HG03196 (cell line): Measurements from ENCODE around the gene ARL15.

Experiments
- ATAC-seq: cut with Tn5 transposase; IDR thresholded peaks from one replicate; pipeline ENCODE4 v1.9.1; 2021; ENCODE audit not compliant: unreplicated experiment

The ARL15 gene

DNA sequence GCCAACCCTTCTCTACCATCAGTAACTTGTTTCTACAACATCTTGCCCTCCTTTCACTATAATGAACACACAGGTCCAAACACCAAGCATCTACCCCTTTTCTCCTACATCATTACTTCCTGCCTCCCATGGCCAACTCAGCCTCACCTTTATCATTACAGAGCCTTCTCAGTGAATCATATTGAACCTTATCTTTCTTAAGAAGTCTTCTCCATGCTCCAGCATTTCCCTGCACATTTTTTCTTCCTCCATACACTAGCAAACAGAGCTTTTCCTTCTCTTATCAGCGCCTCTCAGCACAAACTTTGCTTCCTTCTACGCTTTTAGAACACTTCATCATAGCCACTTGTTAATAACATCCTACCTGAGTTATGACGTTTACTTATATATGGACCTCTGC is 148.2 kb downstream of the ARL15 start:
- ATAC-seq = no peak

GRCh38 chr5:54160329-54160728 is 150.0 kb downstream of the ARL15 start:
- no peak for ATAC-seq

- ATAC-seq = no peak
These were observed 150.5 kb downstream of the ARL15 start for GRCh38 chr5:54159893-54160195.

- peak; percentile 80 for ATAC-seq
These were observed 151.1 kb downstream of the ARL15 start for GRCh38 chr5:54159153-54159892.

- no peak for ATAC-seq
These were observed 153.8 kb downstream of the ARL15 start for GRCh38 chr5:54156577-54156976.

DNA sequence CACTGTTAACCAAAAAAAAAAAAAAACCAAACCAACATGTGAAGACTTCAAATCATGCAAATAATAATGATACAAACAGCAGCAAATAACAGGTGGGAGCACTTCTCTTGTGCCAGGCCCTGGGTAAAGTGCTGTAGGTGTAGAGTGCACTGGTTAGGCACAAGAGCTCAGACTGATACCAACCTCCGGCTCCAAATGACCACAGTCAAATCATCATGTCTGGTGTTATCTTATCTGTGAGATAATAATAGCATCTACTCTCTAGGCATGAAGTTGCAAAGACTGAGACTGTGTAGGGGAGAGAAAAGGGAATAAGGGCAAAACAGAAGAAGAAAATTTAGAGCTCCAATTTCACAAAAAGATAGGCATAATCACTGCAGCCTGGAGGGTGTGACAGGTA is 159.5 kb downstream of the ARL15 start:
- ATAC-seq = no peak

- ATAC-seq = no peak
These were observed 161.5 kb downstream of the ARL15 start for GRCh38 chr5:54148858-54149257.

- ATAC-seq = no peak
These were observed 162.1 kb downstream of the ARL15 start for GRCh38 chr5:54148067-54148845.

DNA sequence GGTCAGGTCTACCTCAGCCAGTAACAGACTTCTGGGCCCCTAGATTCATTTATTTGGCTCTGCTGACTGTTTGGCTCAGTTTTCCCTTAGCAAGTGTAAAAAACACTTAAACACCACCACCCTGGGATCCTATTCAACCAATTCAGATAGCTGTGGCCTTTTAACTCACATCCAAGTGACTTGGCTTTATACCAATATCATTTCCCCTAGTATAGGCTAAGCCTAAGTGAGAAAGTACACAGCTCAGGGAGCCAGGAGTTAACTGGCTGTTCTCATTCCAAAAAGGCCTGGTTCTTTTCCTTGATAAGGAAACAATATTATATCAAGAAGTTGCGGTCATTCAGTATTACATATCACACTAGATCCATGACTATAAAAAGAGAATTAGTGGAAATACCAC is 163.5 kb downstream of the ARL15 start:
- ATAC-seq = no peak

GRCh38 chr5:54146390-54146789 is 164.0 kb downstream of the ARL15 start:
- no peak for ATAC-seq

- no peak for ATAC-seq
These were observed 170.0 kb downstream of the ARL15 start for GRCh38 chr5:54140247-54140840.

DNA sequence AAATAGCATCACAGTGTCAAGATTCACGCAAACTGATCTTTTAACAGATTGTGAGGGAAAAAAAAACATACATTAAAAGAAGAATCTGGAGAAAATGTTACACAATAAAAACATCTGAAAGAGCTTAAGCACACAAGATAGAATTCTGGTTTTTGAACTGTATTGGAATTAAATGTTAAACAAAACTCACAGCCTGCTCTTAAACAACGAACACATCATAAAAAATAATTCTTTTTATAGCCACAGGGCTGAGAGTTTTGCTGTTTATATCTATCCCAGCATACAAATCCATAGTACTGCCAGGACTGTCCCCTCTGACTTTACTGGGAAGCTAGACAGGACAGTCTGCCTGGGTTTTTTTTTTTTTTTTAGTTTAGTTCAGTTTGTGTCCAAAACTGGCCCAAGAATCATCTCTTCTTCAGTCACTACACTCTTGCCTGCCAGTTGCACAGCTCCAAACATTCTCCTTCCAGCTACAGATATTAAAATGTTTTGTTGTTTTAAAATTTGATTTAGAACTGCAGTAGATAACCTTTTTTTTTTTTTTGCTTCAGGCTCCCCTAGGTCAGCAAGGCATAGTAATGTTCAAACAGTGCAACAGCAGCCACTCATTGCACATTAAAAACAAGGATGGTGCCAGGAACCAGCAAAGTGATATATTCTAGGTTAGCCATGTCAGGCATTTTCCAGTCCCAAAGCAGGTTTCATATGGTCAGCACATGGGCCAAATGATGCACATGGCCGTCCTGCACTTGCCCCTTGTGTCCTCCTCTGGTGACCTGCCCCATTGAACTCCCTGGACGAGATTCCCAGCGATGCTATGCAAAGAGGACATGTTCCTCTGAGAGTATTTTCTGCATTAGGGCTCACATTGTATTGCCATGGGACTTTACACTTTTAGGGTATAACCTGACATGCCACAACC is 173.6 kb downstream of the ARL15 start:
- no peak for ATAC-seq

DNA sequence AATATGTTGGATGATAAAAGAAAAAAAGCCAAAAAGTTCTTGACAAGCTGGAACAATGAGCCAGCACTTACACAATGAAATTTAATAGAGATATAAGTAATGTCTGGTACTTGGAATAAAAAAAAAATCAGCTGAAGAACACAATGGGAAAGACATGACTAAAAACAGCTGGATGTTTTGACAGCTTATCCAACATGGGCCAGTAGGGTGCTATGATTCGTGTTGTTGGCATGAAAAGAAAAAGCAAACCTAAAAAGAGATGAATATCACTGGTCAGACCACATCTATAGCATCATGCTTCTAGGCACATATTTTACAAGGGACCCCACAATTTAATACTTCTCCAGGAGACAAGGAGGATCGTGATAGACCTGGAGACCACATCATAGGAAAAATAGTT is 175.3 kb downstream of the ARL15 start:
- ATAC-seq = no peak

DNA sequence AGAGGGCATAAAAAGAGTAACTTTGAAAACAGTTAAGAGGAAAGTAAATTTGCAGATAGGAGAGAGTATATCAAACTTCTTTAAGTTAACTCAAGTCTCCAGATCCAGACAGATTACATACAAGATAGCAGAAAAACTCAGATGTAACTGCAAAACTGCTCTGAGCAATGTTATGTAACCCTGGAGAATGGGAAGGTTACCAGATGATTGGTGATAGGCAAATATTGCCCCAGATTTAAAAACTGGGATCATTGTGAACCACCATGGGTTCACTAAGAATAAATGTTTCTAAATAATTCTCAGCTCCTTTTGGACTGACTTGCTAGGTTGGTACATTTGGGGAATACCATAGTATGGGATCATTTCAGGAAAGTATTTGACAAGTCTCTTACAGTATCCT is 176.5 kb downstream of the ARL15 start:
- no peak for ATAC-seq

DNA sequence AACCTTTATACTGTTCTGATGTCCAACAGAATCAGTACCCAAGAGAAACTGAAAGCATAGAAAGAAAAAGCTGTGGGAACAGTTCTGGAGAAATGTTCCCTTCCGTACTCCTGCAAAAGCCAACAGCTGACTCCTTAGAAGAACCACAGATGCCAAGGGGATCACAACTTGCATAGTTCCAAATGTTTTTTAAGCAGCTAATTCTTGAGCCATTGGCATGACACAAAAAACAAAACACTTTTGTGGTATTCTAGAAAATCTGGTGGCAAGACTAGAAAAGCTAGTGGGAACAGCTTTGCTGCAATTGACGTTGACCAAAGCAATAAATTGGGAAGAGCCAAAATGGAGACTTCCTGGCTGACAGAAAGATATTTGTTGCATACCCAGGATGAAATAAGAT is 189.9 kb downstream of the ARL15 start:
- ATAC-seq = no peak

GRCh38 chr5:54117957-54118356 is 192.4 kb downstream of the ARL15 start:
- ATAC-seq = no peak

GRCh38 chr5:54115735-54116403 is 194.5 kb downstream of the ARL15 start:
- ATAC-seq = no peak

DNA sequence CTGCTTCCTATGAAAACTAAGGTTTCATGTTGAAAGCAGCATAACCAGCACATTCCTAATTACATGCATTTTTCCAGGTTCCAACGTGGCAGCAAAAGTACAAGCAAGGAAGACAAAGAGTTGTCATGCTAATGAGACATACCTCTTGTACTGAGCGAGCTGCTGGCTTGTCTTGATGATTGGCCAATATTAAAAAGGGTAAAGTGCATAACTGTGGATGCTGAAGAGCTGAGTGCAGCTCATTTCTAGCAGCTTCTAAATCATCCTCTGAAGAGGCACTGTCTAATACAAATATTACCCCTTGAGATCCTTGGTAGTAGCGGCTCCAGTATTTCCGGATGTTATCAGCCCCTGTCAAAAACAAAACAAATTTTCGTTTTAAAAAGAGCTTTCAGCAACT is 197.3 kb downstream of the ARL15 start:
- no peak for ATAC-seq

- ATAC-seq = no peak
These were observed 200.6 kb downstream of the ARL15 start for GRCh38 chr5:54109626-54110330.

DNA sequence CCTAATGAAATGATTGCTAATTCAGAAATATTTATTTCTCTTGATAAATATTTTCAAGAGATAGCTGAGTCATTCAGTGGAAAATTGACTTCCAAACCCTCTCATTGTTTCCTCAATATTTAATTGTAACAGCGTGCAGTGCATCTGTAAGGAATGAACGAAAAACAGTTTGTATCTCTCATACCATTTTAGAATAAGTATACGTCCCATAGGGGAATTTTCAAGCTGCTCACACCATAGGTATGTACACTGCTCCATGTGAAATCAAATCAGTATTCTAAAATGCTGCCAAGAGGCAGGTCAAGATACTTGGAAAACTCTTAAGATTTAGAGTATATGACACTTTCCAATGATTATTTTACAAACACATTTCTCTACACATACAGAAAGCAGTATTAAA is 202.2 kb downstream of the ARL15 start:
- no peak for ATAC-seq
